NCI-H1417 treated with DMSO at 0.1 percent for 48 hours (cell line): ENCODE results near the gene NME7.
"Not testable (repeated sequence)": the region's sequence is repeated elsewhere in the genome, so short reads cannot be mapped to it uniquely, and the experiment has no call there.

Experiments
- DNase-seq: peaks from one replicate; lab custom pipeline; 2025; lab: John Stamatoyannopoulos, UW

NME7 gene

DNA sequence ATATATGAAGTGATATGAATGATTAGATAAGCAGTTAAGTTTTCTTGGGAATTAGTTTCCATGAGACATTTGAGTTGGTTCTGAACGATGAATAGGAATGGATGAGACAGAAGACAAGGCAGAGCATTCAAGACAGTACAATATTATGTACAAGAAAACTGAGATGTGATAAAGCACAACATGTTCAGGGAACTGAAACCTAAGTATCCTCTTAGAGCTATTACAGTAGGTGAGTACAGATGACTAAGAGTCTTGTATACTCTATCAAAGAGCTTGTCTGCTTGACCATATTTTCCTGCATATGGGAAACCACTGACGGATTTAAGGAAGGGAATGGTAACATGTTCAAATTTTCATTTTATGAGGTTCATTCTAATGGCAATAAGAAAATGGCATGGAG is 61.6 kb downstream of the NME7 start:
- no peak for DNase-seq

GRCh38 chr1:169305356-169305755 is 62.2 kb downstream of the NME7 start:
- no peak for DNase-seq

DNA sequence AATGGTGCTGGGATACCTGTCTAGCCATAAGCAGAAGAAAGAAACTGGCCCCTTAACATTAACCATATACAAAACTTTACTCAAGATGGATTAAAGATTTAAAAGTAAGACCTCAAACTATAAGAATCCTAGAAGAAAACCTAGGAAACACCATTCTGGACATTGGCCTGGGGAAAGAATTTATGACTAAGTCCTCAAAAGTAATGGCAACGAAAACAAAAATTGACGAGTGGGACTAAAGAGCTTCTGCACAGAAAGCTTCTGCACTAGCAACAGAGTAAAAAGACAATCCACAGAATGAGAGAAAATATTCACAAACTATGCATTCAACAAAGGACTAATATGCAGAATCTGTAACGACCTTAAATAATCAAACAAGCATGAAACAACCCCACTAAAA is 66.7 kb downstream of the NME7 start:
- DNase-seq = no peak

DNA sequence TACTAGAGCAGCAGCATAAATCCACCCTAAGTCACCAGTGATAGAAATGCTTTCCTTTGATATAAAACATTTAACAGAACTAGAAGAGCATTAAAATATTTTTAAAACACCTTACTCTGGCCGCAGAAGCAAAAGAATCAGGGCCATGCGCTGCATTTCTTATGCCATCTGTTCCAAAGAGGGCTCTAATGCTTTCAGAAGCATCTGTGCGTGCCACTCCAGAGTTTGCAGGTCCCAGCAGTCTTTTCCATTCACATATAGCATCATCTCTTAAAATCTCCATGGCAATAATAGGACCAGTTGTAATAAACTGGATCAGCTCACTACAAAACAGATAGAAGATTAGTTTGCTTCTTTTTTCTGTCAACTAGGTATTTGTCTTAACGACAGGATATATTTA is 69.2 kb downstream of the NME7 start:
- DNase-seq = no peak

GRCh38 chr1:169295846-169296245 is 71.8 kb downstream of the NME7 start:
- DNase-seq = no peak

- DNase-seq = no peak
Observed at GRCh38 chr1:169295425-169295824, 72.2 kb downstream of the NME7 start.

- no peak for DNase-seq
Observed at GRCh38 chr1:169289016-169289415, 78.6 kb downstream of the NME7 start.

- no peak for DNase-seq
Observed at GRCh38 chr1:169288011-169288414, 79.6 kb downstream of the NME7 start.

- no peak for DNase-seq
Observed at GRCh38 chr1:169287280-169287679, 80.3 kb downstream of the NME7 start.

DNA sequence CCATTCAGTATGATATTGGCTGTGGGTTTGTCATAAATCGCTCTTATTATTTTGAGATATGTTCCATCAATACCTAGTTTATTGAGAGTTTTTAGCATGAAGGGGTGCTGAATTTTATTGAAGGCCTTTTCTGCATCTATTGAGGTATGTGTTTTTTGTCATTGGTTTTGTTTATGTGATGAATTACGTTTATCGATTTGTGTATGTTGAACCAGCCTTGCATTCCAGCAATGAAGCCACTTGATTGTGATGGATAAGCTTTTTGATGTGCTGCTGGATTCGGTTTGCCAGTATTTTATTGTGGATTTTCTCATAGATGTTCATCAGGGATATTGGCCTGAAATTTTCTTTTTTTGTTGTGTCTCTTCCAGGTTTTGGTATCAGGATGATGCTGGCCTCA is 86.0 kb downstream of the NME7 start:
- not testable (repeated sequence) for DNase-seq

DNA sequence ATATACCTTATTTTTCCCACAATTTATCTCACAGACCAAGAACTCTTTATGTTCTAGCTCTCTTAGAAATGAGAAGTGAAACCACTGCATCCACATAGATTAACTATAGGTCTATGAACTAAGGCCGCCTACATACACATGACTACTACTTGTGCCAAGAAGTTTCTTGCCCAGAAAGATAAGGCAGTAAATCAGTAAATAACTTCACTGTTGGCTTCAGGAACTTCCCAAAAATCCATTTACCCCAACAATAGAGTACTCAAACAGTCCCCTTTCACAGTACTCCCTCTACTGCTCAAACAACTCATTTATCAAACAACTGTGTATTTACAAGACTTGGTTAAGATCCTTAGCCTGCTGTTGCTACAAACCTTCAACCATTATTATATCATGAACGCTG is 96.5 kb downstream of the NME7 start:
- no peak for DNase-seq

DNA sequence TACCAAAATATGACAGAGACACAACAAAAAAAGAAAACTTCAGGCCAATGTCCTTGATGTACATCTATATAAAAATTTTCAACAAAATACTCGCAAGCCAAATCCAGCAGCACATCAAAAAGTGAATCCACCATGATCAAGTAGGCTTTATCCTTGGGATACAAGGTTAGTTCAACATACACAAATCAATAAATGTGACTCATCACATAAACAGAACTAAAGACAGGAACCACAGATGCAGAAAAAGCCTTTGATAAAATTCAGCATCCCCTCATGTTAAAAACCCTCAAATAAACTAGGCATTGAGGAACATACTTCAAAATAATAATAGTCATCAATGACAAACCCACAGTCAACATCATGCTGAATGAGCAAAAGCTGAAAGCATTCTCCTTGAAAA is 101.5 kb downstream of the NME7 start:
- DNase-seq = no peak

DNA sequence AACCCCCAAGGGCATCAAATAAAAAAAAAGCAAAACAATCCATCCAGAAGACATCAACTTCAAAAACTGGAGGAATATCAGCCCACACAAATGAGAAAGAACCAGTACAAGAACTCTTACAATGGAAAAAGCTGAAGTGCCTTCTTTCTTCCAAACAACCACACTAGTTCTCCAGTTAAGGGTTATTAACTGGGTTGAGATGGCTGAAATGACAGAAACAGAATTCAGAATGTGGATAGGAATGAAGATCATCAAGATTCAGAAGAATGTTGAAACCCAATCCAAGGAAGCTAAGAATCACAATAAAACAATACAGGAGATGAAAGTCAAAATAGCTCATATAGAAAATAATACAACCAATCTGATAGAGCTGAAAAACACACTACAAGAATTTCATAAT is 104.5 kb downstream of the NME7 start:
- DNase-seq = no peak

DNA sequence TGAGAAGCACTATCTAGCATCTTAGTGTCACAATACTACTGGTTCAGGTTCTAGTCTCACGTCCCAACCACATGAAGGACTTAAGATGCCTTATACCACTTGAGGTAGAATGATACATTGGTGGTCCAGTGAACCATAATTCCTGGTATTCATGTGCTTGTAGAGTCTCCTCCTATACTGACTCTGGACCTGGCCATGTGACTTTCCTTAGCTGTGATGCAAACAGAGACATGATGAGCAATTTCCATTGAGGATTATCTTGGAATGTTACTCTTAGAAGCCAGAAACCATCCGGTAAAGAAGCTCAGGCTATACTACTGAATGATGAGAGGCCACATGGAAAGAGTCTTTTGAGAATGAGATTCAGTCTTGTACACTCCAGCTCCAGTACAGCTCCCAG is 105.7 kb downstream of the NME7 start:
- no peak for DNase-seq

DNA sequence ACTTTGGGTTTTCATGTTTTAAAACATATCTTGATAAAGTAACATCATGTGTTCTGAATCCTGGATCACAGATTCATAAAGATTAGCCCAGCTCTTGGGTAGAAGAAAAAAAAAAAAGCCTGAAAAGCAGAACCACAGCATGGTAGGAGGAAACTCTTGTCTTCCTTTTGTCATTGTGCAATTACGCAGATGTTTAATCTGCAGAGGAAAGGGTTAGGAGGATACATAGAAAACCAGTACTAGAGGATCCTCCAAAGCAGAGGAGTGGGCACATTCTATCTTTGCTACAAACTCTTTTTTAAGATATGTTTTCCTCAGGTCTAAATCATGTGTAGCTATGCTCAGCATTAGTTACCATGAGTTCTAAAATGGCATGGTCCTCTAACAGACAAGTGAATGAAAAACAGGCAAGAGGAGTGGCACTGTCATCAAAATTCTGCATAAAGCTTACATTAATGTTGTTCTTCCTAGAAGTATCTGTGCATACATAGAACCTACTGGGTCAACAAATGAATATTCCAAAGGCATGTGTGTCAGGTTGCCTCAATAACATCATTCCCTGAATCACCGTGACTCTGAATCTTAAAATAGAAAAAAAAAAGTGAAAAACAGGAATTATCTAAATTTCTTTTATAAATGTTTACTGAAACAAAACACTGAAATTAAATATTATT is 107.0 kb downstream of the NME7 start:
- DNase-seq = no peak

DNA sequence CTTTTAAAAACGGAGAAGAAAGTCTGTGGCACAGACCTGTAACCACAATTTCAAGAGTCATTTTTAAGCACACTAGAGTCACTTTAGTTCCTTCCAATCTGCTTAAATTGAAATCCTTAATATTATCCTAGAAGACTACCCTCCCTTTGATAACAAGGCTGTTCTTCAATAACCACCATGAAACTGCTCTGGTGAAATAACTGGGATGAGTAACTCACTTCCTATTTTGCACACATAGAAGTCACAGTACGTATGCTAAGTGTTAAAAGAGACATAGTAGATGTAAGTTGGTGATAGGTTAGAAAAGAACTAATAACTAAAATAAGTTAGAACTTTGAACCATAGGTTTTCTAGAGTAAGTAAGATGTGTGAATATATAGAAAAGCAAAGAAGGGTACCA is 107.8 kb downstream of the NME7 start:
- no peak for DNase-seq

- peak; percentile 17 for DNase-seq
Observed at GRCh38 chr1:169250795-169251194, 116.8 kb downstream of the NME7 start.

DNA sequence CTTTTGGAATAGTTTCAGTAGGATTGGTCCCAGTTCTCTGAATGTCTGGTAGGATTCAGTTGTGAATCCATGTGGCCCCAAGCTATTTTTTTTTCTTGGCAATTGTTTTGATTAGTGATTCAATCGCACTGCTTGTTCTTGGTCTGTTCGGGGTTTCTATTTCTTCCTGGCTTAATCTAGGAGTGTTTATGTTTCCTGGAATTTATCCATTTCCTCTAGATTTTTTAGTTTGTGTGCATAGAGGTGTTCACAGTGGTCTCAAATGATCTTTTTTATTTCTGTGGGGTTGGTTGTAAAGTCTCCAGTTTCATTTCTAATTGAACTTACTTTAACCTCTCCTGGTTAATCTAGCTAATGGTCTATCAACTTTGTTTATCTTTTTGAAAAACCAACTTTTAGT is 117.6 kb downstream of the NME7 start:
- DNase-seq = no peak

DNA sequence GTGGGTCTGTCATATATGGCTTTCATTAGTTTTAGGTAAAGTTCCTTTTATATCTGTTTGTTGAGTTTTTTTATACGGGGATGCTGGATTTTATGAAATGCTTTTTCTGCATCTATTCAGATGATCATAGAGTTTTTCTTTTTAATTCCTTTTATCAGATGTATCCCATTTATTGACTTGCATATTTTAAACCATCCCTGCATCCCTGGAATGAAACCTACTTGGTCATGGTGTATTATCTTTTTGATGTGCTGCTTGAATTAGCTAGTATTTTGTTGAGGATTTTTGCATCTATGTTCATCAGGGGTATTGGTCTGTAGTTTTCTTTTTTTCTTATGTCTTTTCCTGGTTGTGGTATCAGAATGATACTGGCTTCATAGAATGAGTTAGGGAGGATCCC is 118.0 kb downstream of the NME7 start:
- DNase-seq = no peak

DNA sequence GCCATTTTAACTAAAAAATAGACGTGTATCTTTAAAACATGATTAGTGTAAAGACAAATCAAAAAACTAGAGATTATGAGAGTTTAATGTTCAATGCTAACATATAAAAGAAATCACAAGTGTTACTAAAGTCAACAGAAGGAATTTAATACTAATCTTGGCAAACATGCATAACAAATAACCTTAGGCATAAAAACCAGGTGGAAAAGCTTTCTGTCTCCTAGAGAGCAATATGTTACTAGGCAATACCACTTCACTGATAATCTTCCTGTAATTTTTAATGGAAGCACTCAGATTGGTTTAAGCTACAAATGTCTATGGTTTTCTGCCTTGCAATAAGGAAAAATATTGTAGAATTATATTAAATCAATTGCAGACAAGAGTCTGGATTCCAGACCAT is 121.9 kb downstream of the NME7 start:
- DNase-seq = no peak

DNA sequence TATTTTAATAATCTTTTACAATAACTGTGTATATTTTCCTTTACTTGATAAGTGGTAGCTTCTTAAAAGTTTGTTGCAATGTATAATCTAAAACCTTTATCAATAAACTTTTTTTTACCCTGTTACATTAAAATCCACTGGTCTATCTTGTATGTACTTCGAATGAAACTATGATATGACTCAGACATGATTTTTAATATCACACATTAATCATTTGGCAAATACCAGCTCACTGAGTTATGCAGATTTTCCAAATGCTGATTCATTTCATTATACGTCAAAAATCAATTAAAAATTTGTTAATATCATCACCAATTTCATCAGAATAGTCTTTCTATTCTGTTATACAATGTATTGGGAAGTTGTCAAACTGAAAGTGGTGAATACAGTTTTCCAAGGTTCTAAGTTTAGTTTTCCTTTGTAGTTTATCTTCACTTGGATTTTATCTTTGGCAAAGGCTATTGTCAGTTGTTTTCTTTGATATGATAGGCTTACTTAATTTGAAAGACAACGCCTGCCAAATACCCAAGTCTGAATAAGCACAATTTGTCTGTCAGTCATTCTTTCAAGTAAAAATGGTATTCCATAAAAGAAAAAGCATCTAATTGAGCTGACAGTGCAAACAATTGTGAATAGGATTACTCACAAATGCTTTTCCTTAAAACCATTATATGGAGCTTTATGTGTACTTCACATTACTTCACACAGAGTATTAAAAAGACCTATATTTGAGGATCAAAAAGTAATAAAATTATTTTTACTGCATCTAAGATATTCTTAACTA is 127.0 kb downstream of the NME7 start:
- no peak for DNase-seq

DNA sequence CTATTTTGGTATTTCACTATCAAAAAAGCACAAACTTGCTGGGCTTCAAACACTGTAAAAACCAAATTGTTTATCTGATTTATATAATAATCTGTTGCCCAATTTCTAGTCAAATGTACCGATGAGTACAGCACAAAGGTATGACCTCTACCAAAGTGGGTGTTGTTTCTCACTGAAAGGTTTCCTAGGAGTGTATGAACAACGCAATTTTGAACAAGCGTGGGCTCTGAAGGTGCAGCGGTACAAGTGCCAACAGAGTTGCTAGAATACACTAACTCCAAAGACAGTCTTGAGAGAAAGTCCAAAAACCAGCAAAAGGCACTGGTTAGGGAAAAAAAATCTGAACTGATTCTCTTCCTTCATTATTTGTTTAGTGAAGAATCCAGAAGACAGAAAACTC is 130.7 kb downstream of the NME7 start:
- no peak for DNase-seq

DNA sequence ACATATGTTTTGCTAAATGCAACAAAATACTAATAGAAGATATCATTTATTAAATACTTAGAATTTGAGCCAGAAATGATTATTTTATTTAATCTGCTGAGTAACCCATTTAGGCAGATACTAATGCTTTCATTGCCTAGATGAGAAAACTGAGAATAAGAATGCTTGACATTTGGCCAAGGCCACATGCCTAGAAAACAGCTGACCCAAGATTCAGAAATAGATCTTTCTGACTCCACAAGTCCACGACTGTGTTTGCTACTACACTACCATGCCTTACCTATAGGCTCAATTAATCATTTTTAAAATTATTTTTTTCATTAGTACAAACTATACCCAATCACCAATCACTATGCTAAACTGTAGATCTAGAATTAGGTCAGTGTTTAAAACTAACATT is 131.5 kb downstream of the NME7 start:
- no peak for DNase-seq

GRCh38 chr1:169235568-169235967 is 132.0 kb downstream of the NME7 start:
- DNase-seq = no peak
